ENCODE data around the gene NFIC.
"Not testable (repeated sequence)": the region's sequence is repeated elsewhere in the genome, so short reads cannot be mapped to it uniquely, and the experiment has no call there.

Gene NFIC

DNA sequence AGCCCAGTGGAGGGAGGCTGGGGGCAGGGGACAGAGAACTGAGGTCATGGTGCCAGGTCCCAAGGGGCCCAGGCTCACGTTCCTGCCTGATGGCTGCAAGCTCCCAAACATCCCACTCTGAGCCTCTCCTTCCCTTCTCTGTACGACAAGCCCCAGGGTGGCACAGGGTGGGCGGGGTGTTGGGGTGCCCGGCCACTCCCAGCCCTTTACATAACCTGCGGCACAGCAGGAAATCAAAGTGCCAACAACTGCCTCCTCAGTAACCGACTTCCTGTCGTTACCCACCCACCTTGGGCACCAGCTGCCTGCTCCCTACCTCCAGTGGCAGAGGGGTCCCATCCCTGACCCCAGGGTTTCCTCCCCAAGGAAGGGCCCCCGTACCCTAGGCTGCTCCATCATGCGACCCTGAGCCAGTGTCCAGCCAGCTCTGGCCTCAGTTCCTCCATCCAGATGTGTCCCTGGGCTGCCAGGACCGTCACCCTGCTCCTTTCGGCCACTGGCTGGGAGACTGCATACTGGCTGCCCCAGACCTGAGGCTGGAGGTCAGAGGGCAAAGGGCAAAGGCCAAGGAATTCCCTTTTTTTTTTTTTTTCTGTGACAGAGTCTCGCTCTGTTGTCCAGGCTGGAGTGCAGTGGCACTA, 27.7 kb upstream of the NFIC start:
- peak; percentile 49 for DNase-seq

DNA sequence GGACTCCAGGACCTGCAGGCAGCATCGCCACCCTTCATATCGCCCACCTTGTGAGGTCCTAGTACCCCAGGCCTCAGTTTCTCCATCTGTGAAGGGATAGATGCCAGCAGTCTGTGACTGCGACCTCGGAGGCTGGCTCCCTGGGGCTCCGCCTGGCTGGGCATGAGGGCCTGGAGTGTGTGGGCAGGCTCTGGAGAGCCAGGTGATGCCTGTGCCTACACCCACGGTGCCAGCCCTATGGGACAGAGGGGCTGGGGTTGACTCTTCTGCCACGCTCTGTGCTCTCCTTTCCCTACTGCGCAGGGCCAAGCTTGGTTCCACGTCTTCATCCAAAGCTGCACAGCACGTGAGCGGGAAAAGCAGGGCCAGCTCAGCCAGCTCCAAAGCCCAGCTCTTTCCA, 26.0 kb upstream of the NFIC start:
- DNase-seq = no peak

DNA sequence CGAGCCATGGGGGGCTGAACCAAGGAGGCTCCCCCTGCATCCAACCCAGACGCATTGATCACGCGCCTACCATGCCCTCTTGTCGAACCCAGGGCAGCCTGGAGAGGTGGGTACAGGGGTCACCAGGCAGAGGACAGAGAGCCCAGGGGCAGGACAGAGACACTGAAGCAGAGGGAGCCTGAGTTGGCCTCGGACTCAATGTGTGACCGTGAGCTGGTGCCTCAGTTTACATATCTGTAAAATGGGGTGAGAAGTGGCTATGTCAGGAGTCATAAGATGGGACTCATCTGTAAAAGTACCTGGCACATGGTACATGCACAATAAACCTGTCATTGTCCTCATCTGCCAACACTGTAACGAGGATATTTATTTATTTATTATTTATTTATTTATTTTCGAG, 24.1 kb upstream of the NFIC start:
- no peak for DNase-seq

DNA sequence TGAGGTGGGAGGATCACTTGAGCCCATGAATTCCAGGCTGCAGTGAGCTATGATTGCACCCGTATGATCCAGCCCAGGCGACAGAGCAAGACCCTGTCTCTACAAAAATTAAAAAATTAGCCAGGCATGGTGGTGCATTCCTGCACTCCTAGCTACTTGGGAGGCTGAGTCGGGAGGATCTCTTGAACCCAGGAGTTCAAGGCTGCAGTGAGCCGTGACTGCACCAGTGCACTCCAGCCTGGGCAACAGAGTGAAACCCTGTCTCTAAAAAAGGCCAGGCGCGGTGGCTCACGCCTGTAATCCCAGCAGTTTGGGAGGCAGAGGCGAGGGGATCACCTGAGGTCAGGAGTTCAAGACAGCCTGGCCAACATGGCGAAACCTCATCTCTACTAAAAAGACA, 23.4 kb upstream of the NFIC start:
- not testable (repeated sequence) for DNase-seq

DNA sequence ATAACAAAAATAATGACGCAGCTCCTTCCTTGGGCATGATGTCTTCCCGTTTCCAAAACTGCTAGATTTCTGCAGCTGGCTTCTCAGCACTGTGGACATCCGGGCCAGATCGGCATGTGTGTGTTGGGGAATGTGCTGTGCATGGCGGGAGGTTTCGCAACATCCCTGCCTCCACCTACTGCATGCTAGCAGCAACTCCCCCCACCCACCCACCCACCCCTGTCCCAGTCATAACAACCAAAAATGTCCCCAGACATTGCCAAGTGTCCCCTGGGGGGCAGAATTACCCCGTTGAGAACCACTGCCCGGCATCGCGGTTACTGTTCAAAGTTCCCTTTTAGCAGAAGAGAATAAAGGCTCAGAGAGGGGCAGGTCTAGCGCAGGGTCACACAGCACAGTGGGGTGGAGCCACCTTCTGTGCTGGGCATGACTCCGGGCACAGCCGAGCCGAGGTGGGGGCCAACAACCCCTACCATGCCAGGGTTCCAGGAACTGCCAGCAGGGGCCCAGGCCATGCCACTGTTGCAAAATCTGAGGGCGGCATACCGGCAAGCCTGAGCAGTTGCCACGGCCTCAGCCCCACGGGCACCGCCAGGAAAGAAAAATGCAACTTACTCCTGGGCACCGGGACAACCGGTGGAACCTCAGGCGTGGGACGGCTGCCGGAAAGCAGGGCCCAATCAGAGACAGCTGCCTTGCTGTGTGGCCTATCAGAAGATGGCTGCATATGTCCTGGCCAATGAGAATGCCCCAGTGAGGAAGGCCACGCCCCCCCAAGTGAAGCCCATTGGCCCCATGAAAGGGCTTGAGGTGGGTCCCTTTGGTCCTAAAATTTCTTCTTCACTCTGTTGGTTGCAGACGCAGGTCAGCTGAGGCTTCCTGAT, 22.5 kb upstream of the NFIC start:
- peak; percentile 62 for DNase-seq

DNA sequence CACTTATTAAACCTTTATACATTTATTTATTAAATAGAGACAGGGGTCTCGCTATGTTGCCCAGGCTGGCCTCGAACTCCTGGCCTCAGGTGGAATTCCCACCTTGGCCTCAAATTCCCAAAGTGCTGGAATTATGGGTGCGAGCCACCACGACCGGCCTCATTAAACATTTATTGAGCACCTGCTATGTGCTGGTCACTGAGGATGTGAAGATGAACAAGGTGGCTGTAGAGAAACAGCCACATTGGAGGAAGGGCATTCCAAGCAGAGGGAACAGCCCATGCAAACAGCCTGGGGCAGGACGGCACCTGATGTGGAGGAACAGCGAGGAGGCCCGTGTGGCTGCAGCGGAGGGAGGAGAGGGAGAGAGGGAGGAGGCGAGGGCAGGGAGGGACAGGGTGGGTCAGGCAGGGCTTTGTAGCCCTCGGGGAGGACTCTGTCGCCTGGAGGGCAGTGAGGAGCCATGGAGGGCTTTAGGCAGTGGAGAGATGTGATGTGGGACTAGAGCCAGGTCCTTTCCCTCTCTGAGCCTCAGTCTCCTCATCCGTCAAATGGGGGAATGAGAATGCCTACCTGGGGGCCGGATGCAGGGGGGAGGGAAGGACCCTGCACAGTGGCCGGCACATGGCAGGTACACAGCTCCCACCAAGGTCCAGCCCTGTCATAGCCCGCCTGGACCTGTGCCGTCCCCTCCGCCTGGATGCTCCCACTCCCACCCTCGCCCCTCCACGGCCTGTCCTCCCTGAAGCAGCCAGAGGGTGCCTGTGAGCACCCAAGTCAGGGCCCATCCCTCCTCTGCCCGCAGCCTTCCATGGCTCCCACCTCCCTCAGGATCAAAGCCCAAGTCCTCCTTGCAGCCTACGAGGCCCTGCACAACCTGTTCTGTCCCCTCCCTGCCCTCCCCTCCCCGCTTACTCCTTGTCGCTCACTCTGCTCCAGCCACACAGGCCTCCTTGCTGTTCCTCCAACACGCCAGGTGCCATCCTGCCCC, 21.5 kb upstream of the NFIC start:
- no peak for DNase-seq

DNA sequence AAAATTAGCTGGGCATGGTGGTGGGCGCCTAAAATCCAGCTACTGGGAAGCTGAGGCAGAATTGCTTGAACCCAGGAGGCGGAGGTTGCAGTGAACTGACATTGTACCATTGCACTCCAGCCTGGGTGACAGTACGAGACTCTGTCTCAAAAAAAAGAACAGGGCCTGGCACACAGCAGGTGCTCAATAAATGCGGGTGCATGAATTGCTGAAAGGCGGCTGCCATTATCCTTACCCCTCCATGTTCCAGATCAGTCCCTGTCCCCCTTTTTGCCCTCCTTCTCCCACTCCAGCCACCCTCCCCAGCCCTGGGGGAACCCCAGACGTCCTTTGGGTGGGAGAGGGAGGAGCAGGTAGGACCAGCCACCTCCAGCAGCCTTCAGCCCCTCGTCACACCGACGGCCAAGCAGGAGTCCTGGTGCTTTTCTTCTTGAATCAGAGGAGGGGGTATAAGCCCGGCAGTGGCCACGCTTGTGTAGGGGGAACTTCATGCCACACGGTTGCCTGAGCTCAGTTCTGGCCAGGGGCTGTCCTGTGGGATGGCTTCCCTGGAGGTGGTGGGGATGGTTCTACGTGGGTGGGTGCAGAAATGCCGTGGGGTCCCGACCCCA, 20.4 kb upstream of the NFIC start:
- no peak for DNase-seq

DNA sequence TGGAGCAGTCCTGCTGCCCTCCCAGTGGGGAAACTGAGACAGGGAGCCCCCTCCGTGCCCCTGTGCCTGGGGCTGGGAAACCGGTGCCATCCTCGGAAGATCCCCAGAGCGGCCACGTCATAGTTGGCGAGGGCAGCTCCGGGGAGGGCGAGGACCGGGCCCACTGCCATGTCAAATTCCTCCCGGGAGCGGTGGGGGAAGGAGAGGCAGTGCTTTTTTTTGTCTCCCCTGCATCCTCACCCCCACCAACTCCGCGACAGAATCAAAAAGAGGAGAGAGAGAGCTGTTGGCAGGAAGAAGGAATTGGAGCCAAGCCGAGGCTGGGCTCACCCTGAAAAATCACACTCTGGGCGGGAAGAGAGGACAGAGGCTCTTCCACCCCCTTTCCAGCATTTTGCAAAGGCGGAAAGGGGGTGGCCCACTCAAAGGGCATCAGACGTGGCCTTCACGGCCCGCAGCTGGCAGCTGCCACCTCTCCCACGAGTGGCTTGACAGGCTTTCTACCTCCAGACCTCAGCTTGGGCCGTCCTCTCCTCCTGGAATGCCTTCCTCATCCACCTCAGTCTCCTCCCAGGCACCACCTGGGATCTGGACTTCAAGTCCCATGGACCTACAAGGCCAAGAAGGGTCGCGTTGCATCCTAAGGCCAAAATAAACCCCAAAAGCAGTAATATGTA, 19.6 kb upstream of the NFIC start:
- DNase-seq = no peak

DNA sequence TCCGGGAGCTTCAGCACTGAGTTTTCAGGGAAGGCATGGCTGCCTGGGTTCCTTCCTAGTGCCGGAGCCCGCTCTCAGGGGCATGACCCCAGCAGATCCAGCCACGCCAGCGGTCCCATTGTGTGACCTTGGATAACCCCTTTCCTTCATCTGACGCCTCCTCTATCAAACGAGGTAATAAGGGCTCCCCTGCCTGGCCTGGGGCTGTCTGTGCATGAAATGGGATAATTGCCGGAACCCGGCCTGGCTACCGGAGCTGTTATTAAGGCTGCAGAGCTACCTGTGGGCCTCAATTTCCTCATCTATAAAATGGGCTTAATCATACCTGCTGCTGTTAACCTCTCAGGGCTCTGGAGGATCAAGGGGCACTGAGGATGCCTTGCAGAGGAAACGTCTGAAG, 18.3 kb upstream of the NFIC start:
- DNase-seq = no peak

DNA sequence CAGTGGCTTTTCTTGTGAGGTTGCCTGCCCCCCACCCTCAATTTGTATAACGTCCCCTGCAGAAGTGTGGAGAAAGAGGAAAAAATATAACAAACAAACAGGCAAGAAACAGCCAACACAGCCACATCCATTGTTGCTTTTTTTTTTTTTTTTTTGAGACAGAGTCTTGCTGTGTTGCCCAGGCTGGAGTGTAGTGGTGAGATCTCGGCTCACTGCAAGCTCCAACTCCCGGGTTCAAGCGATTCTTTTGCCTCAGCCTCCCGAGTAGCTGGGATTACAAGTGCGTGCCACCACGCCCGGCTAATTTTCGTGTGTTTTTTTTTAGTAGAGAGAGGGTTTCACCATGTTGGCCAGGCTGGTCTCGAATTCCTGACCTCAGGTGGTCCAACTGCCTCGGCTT, 17.9 kb upstream of the NFIC start:
- DNase-seq = not testable (repeated sequence)

DNA sequence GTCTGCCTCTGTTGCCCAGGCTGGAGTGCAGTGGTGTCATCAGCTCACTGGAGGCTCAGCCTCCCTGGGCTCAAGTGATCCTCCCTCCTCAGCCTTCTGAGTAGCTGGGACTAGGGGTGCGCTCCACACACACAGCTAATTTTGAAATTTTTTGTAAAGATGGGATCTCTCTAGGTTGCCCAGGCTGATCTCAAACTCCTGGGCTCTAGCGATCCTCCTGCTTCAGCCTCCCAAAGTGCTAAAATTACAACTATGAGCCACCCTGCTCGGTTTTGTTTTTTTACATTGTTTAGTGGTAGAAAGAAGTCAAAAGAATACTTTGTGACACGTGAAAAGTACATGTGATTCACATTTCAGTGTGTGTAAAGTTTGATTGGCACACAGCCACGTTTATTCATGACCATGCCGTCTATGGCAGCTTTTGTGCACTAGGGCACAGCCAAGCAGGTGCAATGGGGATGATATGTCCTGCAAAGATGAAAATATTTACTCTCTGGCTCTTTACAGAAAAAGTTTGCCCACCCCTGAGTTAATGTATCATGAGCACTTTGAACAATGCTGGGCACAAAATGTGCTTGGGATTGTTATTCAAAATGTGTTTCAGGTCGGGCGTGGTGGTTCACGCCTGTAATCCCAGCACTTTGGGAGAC, 16.2 kb upstream of the NFIC start:
- no peak for DNase-seq

DNA sequence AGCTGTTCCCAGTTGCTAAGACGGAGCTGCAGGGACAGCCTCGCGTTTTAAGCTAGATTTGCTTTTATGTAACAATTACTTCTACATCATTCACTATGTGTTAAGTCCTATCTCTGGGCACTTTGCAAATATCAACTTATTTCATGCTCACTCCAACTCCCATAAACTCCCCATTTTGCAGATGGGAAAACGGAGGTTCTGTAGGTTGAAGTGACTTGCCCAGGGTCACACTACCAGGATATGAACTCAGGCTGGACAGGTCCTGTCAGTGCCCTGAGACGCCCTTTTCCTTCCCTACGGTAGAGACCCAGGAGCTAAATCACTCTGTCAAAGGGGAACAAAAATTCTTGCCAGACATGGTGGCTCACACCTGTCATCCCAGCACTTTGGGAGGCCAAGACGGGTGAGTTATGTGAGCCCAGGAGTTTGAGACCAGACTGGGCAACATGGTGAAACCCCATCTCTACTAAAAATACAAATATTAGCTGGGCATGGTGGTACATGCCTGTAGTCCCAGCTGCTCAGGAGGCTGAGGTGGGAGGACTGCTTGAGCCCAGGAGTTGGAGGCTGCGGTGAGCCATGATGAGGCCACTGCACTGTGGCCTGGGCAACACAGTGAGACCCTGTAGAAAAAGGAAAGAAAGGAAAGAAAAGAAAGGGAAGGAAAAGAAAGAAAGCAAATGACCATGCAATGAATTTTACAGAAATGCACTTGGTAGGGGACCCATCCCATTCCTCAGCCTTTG, 14.5 kb upstream of the NFIC start:
- no peak for DNase-seq

DNA sequence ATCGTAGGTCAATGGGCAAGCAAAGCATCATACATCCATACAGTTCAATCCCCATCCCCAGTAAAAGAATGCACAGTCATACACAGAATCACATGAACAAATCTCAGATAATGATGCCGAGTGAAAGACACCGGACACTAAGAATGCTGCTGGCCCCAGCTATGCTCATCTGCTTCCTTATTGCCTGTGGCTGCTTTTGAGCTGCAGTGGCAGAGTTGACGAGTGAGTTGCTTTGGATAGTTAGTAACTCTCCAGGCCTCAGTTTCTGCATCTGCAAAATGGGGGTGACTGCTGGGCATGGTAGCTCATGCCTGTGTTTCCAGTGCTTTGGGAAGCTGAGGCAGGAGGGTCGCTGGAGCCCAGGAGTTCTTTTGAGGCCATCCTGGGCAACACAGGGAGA, 12.9 kb upstream of the NFIC start:
- no peak for DNase-seq

DNA sequence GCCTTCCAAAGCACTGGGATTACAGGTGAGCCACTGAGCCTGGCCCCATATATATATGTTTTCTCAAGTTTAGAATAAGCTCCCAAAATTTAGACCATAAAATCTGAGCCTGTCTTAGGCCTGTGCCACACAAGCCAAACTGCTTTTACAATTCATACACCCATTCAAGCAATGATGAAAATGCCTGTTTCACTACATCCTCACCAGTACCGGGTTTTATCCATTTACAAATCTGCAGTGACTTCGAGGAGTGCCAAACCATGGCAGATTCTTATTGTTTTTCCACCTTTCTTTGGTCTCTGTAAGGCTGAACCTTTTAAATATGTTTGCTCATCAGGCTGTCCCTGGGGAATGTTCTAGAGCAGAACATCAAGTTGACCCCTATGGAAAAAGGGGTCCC, 9.6 kb upstream of the NFIC start:
- no peak for DNase-seq

DNA sequence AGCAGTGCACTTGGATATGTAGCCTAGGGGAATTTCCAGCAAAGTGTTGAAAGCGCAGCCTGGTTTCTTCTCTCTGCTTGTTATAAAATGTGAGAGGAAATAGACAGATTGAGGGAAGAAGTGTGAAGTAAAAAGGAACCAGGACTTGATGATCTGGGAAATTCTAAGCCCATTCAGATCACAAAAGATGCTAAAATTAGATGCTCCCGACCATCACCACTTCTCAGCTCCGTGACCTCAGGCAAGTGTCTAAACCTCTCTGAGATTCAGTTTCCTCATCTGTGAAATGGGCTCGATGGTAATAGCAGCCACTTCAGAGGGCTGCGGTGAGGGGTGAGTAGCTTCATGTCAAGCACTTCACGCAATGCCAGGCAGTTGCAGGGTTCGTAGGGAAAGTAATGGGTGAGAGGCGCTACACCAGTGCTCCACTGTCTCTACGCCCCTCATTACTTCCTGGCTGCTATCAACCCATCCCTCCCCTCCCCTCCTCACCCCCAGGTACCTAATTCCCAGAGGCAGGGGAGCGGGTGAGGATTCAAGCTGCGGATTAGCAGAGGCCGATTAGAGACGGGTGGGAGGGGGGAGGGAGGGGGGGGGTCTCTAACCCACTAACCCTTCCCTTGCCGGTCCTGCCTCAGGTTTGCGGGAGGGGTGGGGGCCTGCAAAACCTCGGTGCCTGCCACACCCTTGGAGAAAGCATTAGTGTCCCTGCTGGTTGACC, 9.0 kb upstream of the NFIC start:
- DNase-seq = peak; percentile 29

DNA sequence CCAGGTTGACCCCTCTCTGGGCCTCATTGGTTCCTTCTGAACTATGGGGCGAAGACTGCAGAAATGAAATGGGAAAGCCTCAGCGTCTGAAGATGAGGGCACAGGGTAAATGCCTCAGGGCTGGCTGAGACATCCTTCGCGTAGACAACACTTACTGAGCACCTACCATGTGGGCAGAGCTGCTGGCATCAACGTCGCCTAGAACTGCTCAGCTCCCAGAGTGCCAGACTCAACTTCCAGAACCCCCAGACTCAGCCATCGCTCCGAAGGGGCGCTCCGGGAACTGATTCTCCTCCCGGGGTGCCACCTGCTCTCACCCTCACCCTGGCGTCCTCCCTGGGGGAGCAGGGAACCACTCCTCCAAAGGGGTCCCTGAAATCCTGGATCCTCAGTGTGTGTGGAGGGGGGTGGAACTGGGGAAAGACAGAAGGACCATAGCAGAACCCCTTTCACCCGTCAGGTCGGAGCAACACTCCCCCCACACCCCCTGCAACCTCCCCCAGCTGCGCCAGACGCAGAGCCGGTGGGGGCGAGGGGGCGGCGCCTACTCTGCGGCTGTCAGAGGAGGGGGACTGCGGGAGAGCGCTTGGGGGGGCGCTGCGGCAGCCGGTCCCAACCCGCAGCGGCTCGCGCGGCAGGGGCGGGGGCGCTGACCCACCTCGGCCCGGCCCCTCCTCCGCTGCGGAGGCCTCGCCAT, 8.2 kb upstream of the NFIC start:
- peak; percentile 24 for DNase-seq

DNA sequence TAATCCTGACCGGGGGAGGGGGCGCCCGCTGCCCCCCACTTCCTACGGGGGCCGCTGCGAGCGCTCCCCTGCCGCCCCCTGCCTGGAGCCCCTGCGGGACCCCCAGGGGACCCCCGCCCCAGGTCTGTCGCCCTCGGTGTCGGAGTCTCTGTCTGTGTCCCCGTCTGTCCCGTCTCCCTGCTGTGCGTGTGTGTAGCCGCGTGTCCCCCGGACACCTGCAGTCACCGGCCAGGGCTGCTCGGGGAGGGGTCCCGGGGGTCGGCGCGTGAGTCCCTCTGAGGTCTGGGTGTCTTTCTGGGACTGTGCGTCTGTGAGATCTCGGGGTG, 7.7 kb upstream of the NFIC start:
- no peak for DNase-seq

DNA sequence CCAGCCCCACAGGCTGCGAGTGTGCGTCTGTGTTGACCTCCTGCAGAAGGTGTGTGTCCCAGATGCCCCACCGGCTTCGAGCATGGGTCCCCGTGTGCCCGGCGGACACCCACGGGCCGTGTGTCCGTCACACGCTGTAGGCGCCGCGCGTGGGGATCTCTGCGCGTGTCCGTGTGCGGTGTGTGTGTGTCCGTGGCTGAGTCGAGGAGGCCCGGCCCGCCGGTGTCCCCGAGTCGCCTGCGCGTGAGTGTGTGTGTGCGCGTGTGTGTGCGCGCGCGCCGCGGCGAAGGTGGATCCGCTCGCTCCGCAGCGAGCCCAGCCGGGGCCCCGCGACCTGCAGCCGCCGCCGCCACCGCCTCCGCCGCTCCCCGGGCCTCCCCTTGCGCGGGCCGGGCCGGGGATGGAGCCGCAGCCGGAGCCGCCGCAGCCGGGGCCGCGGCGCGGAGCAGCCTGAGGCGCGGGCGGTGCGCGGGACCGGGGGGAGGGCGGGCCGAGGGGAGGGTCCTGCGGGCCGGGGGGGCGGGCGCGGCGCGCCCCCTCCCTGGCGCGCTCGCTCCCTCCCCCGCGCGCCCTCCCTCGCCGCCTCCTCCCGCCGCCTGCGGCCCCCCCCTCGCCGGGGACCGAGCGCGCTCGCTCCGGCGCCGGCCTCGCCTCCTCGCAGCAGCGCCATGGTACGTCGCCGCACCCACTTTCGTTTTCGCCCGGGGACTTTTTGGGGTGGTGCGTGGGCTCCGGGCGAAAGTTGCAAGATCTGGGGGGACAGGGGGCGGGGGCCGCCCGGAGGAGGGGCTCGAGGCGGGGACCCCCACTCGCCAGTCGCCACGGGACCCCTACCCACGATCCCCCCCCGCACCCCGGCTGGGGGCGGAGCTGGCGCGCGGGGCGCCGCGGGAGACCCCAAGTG, 7.1 kb upstream of the NFIC start:
- peak; percentile 72 for DNase-seq

Data from activated naive CD4-positive, alpha-beta T cell treated with Interleukin-2 at 50 U/mL for 16 hours (primary cell).